ENCODE data around the gene CCDC7.

GRCh38 chr10:32911285-32912016, 465.5 kb downstream of the CCDC7 start:
- TF ChIP-seq CTCF (conservative IDR thresholded peaks at IDR 0.05): no peak
- TF ChIP-seq EZH2 (IDR thresholded peaks at IDR 0.05; ENCODE audit: low read depth): no peak
